NB4 (cell line): ENCODE measurements around the gene SYVN1.
"Not testable (repeated sequence)": the region's sequence is repeated elsewhere in the genome, so short reads cannot be mapped to it uniquely, and the experiment has no call there.

Experiments
- DNase-seq: peaks from one replicate; pipeline ENCODE4 v3.0.0; 2010; ENCODE audit warnings: low read depth
- H3K4me3 ChIP-seq: one replicate; pipeline ENCODE4 v1.5.1; 2011; ENCODE audit warnings: mild to moderate bottlenecking, low read depth, low read length, moderate library complexity
- CTCF ChIP-seq: IDR thresholded peaks from one replicate; pipeline ENCODE4 v1.5.1; 2012; ENCODE audit warnings: low read depth, low read length
- MYC ChIP-seq: IDR thresholded peaks from 2 replicates; pipeline ENCODE4 v1.6.1; 2011; ENCODE audit warnings: low read depth, low read length
- POLR2A ChIP-seq: IDR thresholded peaks from 2 replicates; pipeline ENCODE4 v1.6.1; 2011; ENCODE audit warnings: mild to moderate bottlenecking; ENCODE audit not compliant: insufficient read length; ENCODE audit errors: extremely low read depth
- TF ChIP-seq, protein P1 (sequence below): IDR thresholded peaks from 2 replicates; pipeline ENCODE4 v1.6.1; 2011; ENCODE audit warnings: low read depth, low read length

Gene SYVN1

DNA sequence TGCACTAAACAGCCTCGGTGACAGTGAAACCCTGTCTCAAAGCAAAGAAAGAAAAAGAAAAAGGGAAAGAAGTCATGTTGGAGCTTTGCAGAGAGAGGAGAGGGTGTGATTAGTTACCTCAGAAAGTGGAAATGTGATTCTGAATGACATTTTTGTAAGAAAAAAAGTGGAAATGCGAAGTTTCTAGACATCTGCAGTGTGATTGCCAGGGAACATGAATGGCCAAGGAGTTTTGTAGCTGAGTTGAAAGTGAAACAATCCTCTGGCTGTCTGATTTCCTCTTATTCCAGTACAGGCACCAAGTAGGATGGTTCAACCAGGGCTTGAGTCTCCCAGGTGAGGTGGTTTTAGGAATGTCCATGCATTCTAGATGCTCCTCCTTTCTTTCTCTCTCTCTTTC lies 17.8 kb upstream of the SYVN1 start:
- no peak for DNase-seq
- TF ChIP-seq, protein P1, sequence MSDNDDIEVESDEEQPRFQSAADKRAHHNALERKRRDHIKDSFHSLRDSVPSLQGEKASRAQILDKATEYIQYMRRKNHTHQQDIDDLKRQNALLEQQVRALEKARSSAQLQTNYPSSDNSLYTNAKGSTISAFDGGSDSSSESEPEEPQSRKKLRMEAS = no peak
- TF ChIP-seq CTCF (no peak), POLR2A (no peak), MYC (no peak)
- no peak overlapping the region for H3K4me3 ChIP-seq

- no peak for DNase-seq
- H3K4me3 ChIP-seq = no peak overlapping the region
- no peak for TF ChIP-seq CTCF
- no peak for TF ChIP-seq MYC
- TF ChIP-seq, protein P1 = no peak
These were observed 17.1 kb upstream of the SYVN1 start for GRCh38 chr11:65151331-65151899.

- TF ChIP-seq MYC (no peak), POLR2A (no peak)
- TF ChIP-seq, protein P1 = peak; percentile 31; the same call in 1 of the 2 replicates
- H3K4me3 ChIP-seq = peak overlapping the region; percentile 16
- peak; percentile 93 for DNase-seq
These were observed 16.4 kb upstream of the SYVN1 start for GRCh38 chr11:65150509-65151299.

DNA sequence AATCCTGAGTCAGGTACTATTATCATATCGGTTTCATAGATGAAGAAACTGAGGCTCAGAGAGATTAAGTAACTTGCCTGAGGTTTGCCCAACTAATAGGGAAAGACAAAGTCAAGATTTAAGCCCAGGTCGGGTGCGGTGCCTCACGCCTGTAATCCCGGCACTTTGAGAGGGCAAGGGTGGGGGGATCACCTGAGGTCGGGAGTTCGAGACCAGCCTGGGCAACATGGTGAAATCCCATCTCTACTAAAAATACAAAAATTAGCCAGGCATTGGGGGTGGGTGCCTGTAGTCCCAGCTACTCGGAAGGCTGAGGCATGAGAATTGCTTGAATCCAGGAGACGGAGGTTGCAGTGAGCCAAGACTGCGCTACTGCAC lies 15.8 kb upstream of the SYVN1 start:
- not testable (repeated sequence) for DNase-seq

DNA sequence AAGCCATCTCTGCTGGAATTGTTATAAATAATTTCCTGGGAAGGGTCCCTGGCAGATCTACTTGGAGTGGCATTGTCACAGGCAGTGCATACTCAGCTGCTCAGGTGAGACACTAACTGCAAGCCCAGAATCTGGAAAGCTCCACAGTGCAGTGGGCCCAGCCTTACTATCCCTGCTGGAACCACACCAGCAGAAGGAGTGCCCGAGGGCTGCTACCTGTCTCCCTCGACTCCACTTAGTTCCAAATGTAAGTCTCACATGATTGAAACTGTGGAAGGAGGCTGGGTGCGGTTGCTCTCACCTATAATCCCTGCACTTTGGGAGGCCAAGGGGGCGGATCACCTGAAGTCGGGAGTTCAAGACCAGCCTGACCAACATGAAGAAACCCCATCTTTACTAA lies 14.3 kb upstream of the SYVN1 start:
- DNase-seq = no peak
- TF ChIP-seq, protein P1 = no peak
- no peak for TF ChIP-seq MYC
- H3K4me3 ChIP-seq = no peak overlapping the region

More for the DNA sequence above, 15.8 kb upstream of the SYVN1 start:
- not testable (repeated sequence) for H3K4me3 ChIP-seq

GRCh38 chr11:65147352-65148075 lies 13.2 kb upstream of the SYVN1 start:
- no peak overlapping the region for H3K4me3 ChIP-seq
- no peak for DNase-seq
- no peak for TF ChIP-seq CTCF
- TF ChIP-seq POLR2A = no peak
- no peak for TF ChIP-seq MYC
- TF ChIP-seq, protein P1 = no peak

- peak; percentile 35 for DNase-seq
- H3K4me3 ChIP-seq = no peak overlapping the region
- TF ChIP-seq MYC (no peak), POLR2A (no peak), CTCF (no peak)
- TF ChIP-seq, protein P1 = no peak
These were observed 7.7 kb upstream of the SYVN1 start for GRCh38 chr11:65141896-65142494.
